Ishikawa (cell line): ENCODE results near the gene GNAS.

Experiments used
- EP300 ChIP-seq: IDR thresholded peaks from 2 replicates; pipeline ENCODE4 v1.6.1; 2012; ENCODE audit warnings: borderline replicate concordance
- FOXM1 ChIP-seq: IDR thresholded peaks from 2 replicates; pipeline ENCODE4 v1.6.1; 2012; ENCODE audit warnings: low read depth, borderline replicate concordance
- RAD21 ChIP-seq: IDR thresholded peaks from 2 replicates; pipeline ENCODE4 v1.6.1; 2012; ENCODE audit warnings: low read depth
- REST ChIP-seq: IDR thresholded peaks from 2 replicates; pipeline ENCODE4 v1.6.1; 2012; ENCODE audit warnings: low read depth, mild to moderate bottlenecking
- TCF12 ChIP-seq: IDR thresholded peaks from 2 replicates; pipeline ENCODE4 v1.6.1; 2012; ENCODE audit warnings: low read depth
- YY1 ChIP-seq: IDR thresholded peaks from 2 replicates; pipeline ENCODE4 v1.6.1; 2012; ENCODE audit warnings: low read depth
- TF ChIP-seq, protein P1 (sequence below): IDR thresholded peaks from 2 replicates; pipeline ENCODE4 v1.6.1; 2012

GRCh38 chr20:58839474-58839874 is 13.0 kb upstream of the GNAS start:
- TF ChIP-seq, protein P1, sequence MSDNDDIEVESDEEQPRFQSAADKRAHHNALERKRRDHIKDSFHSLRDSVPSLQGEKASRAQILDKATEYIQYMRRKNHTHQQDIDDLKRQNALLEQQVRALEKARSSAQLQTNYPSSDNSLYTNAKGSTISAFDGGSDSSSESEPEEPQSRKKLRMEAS, result no peak
- TF ChIP-seq RAD21 (peak; percentile 51), EP300 (no peak), FOXM1 (no peak), TCF12 (no peak), REST (no peak), YY1 (no peak)
